Right renal cortex interstitium (tissue), 3 donors: ENCODE measurements around the gene BMP7. TPM values are rescaled to one million over a fixed set of nuclear protein-coding genes. Genes with fewer than 3 reads are reported as not detected.
"Not testable (repeated sequence)": the region's sequence is repeated elsewhere in the genome, so short reads cannot be mapped to it uniquely, and the experiment has no call there.

Source experiments
- DNase-seq, 3 donors: peaks; one replicate each; pipeline ENCODE4 v3.0.0-alpha.2; 2013; ENCODE audit warnings: low read depth in 3 of 3, low spot score in 2 of 3
- polyA plus RNA-seq, 3 donors: library from polyadenylated mRNA; unstranded; fragments of 120-200 nt; gene quantifications; one replicate each; pipeline ENCODE4 v1.2.1, GENCODE V29; 2013; ENCODE audit not compliant: insufficient read length in 3 of 3

Gene BMP7
- polyA plus RNA-seq, 3 donors, result 71.8 to 84.2 (median 78.2) TPM

DNA sequence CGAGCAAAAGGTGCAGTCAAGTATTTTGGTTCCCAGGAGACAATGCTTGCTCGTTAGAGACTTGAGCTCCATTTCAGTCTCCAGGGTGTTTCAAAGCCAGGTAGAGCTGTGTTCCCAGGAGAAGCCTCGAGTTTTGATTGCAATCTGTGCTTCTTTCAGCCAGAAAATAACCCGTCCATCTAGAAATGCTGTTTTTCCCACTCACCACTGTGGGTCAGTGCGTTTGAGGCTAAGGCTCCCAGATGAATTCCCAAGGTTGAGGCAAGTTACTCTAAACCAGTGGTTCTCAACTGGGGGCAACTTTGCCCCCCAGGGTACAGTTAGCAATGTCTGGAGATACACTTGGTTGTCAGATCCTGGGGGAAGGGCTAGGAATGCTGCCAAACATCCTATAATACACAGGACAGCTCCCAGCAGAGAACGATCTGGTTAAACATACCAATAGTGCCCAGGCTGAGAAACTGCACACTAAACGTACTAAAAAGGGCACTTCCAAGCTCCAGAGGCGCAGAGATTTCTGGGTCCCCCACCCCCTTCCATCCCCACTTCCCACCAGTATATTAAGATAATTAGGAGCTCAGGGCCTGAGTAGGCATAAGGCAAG, 13.8 kb downstream of the BMP7 start:
- no peak for DNase-seq

DNA sequence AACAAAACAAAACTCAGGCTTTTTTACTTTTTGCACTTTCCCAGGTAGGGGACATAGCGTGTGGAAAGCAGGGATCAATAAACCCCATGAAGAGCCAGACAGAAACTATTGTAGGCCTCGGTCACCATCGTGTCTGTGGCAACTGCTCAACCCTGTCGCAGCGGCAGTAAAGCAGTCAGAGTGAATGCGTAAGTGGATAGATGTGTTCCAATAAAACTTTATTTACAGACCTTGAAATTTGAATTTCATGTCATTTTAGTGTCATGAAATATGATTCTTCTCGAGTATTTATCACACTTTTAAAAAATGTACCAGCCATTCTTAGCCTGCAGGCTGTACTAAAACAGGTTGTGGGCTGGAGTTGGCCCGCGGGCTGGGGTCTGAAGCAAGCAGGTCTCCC, 14.5 kb downstream of the BMP7 start:
- DNase-seq, result no peak

DNA sequence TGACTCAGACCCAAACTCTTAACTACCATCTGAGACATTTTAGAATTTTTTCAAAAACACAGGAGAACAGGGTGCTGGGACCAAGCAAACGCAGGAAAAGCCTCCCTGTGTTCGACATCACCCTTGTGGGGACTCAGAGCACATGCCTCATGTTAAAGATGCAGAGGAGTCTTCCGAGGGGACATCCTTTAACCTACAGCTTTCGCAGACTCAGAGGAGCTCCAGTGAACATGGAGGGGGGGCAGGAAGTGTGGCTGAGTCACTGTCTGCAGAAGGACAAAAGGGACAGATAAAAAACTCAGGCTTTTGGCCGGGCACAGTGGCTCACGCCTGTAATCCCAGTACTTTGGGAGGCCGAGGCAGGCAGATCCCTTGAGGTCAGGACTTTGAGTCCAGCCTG, 15.1 kb downstream of the BMP7 start:
- DNase-seq, result no peak

- DNase-seq, result no peak
These were observed 15.7 kb downstream of the BMP7 start for GRCh38 chr20:57250607-57251343.

DNA sequence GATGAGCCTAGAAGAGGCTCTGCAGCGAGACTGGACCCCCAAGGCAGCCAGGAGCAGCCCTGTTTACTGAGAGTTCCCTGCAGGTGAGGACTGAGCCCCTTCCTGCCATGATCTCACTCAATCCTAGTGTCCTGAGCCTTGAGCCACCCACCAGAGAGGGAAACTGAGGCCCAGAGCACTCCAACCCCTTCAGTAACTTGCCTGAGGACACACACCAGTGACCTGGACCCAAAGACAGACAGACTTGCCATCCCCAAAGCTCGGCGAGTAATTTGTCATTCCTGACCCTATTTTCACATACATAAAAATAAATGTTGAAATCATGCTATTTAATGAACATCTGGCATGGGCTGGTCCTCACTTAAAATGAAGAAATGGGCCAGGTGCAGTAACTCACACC, 16.7 kb downstream of the BMP7 start:
- DNase-seq, result no peak

DNA sequence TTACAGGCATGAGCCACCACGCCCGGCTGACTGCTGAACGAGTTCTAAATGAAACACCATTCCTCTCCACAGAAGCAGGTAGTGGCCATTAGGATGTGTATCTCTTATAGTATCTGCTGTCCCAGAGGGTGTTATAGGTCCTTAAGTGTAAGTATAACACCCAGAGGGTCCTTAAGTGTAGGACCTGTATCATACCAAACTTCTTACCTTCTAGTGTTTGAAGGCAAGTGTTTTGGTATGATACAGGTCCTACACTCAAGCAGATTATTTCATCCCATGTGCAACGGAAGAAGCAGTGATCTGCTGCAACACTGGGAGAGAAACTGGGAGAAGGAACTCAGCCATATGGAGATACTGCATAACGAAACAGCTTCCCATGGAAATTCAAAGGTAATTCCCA, 17.4 kb downstream of the BMP7 start:
- no peak for DNase-seq

GRCh38 chr20:57248132-57248797, 18.2 kb downstream of the BMP7 start:
- DNase-seq, result no peak

- DNase-seq, result no peak
These were observed 19.0 kb downstream of the BMP7 start for GRCh38 chr20:57247292-57247965.

DNA sequence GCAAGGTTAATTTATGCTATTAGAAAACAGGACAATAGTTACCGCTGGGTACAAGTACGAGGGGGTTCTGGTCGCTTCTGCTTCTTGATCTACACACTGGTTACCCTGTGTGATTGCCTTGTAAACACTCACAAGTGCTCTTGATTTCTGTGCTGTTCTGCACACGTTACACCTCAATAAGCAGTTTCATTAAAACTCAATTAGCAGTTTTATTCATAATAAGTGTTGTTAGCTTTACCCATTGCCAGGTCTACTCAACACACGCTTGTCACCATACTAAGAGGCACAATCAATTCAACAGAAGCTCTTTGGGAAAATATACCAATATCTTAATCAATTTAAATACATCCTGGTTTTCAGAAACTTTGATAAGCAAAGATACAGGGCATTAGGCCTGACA, 20.4 kb downstream of the BMP7 start:
- no peak for DNase-seq

DNA sequence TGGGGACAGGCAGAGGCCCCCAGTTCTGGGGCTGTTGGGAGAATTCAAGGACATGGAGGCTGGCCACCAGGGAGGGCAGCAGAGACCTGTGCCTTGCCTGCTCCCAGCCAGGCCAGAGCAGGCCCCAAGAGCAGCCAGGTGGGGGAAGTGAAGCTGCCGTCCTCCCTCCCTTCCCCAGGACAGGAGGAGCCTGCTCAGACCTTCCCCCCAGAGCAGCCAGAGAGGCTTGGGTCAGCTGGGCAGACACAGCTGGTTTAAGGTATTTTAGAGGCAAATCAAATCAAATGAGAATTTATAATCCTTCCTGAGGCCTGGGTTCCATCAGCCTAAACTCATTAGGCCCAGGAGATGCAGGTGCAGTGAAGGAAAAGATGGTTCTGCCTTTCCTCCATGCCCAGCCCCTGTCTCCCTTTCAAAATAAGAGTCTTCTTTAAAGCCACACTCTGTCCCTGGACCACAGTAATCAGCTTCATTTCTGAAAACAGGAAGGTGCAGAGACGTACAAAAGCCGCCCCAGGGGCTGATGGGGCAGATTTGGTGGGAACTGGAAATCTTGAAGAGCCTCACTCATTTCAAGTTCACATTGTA, 21.7 kb downstream of the BMP7 start:
- no peak for DNase-seq

DNA sequence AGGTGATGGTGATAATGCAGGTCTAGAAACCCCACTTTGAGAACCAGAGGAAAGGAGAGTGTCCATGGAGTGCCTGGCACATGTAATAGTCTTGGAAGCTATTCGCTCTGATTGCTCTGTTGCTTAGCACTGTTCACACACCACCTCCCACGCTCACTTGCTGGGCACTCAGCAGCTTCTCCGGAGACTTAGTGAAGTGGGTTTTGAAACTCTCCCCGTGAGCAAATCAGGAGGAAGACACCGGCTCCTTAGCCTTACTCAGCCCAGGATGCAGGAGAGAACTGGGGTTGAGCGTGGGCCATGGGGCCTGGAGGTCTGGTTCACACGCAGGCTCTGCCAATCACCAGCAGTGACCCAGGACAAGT, 22.2 kb downstream of the BMP7 start:
- no peak for DNase-seq

- no peak for DNase-seq
These were observed 22.8 kb downstream of the BMP7 start for GRCh38 chr20:57243480-57244220.

GRCh38 chr20:57242414-57242813, 24.0 kb downstream of the BMP7 start:
- DNase-seq, result no peak

DNA sequence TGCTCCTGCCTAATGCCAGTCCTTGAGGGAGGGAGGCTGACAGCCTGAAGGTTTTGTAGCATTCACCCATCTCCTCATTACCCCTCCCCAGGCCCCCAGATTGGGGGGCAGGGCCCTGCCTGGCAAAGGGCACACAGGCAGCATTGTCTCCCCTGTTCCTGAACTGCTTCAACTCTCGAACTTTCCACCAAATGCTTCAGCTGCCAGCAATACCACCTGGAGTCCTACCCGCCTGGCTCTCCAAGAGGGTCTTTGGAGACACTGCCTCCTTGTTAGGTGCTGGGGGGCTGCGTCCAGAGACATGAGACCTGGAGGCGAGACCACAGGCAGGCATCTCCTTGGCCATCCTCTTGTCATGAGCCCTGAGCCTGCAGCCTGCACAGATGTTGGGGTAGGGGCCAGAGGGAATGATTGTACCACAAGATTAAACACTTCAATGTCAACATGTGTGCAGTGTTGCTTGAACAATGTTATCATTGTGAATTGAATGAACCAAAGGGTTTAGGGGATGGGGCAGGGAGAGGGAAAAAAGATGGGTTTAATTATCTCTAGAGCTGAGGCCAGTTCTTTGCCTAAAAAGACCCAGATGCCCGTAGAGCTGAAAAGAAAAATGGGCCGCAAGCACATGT, 25.0 kb downstream of the BMP7 start:
- no peak for DNase-seq

GRCh38 chr20:57240581-57241362, 25.7 kb downstream of the BMP7 start:
- DNase-seq, result no peak

DNA sequence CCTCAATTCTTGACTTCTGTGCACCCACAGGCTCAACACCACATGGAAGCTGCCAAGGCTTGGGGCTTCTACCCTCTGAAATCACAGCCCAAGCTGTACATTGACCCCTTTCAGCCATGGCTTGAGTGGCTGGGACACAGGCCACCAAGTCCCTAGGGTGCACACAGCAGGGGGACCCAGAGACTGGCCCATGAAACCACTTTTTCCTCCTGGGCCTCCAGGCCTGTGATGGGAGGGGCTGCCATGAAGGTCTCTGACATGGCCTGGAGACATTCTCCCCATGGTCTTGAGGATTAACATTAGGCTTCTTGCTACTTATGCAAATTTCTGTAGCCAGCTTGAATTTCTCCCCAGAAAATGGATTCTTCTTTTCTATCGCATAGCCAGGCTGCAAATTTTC, 26.7 kb downstream of the BMP7 start:
- DNase-seq, result not testable (repeated sequence)

GRCh38 chr20:57239324-57239723, 27.1 kb downstream of the BMP7 start:
- not testable (repeated sequence) for DNase-seq

DNA sequence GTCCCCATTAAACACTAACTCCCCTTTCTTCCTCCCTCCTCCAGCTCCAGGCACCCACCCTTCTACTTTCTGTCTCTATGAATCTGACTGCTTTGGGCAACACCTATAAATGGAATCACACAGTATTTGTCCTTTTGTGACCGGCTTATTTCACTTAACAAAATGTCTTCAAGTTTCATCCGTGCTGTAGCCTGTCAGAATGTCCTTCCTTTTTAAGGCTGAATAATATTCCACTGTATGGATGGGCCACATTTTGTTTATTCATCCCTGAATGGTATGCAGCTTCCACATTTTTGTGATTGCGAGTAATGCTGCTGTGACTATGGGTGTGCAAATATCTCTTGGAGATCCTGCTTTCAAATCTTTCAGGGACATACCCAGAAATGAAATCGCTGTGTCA, 28.4 kb downstream of the BMP7 start:
- no peak for DNase-seq

DNA sequence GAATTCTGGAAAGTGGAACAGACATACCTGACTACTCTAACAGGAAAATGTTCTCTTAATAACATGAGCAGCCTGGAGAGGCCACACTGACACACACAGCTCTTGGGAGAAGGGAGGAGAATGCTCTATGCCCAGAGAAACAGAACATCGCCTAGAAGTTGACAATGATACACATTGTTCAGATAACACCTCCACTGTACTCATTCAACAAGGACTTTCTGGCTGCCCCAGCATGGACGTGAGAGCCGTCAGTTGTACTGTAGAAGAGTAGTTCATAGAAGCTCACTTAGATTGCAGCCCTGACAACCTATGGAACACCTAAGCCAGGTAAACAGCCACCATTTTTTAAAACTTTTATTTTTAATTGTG, 28.9 kb downstream of the BMP7 start:
- no peak for DNase-seq
